ENCODE results near the gene ABHD12.

Gene ABHD12

DNA sequence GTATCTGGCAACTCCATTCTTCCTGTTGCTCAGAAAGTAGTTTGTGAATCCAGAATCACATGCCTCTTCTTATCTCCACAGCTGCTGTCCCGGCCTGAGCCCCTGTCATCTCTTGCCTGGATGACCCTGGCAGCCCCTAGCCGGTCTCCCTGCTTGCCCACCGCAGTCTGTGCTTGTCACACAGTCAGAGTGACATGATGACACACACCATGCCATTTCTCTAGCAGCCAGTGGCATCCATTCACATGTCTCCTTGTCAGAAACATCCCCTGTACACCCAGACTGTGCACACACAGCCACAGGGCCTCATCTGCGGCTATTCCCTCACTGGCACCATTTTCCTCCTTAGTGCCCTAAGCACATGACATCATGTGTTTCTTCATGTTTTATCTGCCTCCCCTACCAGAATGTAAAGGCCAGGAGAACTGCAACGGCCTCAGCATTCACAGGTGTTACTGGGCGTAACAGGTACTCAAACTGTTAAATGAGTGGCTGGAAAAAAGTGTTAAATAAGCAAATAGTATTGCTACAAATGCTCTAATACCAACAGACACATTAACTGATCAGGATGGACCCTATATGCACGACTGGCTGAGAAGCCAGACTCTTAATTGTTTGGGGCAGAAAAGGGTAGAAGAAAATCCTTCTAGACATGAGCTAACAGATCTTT lies 9.6 kb downstream of the ABHD12 start:
- DNase-seq: no peak

DNA sequence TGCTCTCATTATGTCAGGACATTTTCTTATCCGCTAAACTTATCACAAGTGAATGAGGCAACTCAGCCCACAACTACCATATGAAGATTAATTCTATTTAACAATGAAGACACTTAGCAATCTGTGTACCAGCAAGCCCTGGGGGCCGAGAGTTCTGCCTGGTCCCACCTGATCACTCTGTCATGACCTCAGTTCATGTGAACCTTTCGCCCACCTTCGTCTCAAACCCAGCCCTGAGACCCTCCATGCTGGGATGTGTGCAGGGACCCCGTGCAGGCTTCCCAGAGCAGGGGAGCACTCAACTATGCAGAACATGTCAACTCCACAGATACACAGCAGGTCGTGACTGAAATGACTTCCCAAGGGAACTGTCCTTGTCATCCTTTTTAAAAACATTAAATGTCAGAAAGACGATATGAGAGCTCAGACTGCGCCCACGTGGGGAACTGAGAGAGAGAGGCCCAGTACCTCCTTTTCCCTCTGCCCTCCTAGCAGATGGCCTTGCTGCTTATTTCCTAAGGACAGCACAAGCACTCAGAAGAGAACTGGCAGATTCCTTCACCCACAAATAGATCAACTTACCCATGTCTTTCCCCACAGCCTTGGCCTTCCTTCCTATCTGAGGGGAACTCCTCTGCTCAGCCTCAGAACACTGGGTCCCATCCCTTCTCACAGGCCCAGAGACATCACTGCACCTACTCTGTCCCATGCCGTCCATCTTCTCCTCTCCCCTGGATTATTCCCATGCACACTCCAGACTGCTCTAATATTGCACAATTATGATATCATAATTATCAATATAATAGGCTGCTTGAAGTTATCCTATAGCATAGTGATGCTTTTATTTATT lies 11.5 kb downstream of the ABHD12 start:
- DNase-seq: no peak

DNA sequence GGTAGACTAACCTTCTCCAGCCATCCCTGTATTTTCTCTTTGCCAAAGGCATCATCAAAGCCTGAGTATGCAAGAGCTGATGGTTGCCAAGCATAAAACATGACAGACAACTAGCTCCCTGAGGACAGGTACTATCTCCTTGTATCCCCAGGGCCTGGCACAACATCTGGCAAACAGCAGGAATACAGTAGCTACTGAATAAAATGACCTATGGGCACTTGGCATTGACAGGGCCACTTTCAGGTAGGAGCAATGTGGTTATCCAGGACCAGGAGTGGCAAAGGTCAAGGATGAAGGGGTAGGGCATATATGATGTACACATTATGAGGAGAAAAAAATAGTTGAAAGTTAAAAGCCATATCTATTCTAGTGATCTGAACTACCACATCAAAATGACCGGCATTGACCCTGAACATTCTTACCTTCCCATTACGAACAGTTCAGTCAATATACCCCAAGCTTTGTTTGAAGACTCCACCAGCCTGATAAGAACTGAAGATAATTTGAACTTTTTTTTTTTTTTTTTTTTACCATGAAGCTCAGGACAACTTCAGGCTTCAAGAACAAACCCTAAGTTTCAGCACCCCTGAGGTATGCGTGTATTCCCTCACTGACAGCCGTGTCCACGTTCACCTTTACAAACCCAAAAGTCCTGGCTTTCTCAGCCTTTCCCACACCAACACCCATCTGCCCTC lies 12.3 kb downstream of the ABHD12 start:
- DNase-seq: no peak

DNA sequence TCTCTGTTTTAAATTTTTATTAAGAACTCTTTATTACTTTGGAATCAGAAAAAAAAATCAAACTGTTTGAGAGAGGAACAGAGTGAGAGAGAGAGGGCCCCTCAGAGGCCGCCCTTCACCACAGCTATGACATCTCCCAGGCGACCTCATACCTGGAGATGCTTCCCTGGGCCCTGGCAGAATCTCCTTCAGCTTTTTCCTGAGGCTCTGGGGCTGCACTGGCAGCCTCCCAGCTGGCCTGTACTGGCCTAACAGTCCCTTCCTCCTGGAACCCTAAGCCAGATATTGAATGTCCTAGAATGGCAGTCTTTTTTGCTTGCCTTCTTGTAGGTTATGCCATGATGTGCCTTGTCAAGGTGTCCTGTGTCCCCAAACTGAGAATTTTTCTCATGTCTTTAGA lies 13.7 kb downstream of the ABHD12 start:
- no peak for DNase-seq

DNA sequence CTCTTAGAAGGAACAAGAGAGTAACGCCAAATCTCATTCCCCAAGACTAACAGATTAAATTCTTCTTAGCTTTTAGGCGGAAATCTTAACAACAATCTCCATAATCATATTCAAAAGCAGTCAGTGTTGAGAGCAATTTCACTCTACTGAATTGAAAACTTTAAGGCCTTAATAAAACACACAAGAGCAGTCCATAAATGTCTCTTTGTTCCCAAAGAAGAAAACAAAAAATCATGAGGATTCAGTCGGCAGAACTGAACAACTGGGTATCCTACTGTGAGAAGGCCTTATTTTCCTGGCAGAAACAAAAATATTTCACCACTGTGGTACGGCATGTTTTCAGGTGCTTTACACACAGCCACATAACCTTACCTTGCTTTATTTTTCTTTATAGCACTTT lies 14.4 kb downstream of the ABHD12 start:
- DNase-seq: no peak

DNA sequence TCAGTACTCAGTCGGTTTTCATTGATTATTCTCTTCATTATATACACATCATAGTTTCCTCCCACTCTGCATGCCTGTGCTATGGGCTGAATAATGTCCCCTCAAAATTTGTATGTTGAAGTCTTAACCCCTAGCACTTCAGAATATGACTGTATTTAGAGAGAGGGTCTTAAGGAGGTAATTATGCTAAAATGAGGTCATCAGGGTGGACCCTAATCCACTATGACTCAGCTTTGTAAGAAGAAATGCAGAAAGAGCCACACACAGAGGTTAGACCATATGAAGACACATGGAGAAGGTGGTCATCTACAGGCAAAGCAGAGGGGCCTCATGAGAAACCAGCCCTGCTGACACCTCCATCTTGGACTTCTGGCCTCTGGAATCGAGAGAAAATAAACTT lies 15.8 kb downstream of the ABHD12 start:
- no peak for DNase-seq

DNA sequence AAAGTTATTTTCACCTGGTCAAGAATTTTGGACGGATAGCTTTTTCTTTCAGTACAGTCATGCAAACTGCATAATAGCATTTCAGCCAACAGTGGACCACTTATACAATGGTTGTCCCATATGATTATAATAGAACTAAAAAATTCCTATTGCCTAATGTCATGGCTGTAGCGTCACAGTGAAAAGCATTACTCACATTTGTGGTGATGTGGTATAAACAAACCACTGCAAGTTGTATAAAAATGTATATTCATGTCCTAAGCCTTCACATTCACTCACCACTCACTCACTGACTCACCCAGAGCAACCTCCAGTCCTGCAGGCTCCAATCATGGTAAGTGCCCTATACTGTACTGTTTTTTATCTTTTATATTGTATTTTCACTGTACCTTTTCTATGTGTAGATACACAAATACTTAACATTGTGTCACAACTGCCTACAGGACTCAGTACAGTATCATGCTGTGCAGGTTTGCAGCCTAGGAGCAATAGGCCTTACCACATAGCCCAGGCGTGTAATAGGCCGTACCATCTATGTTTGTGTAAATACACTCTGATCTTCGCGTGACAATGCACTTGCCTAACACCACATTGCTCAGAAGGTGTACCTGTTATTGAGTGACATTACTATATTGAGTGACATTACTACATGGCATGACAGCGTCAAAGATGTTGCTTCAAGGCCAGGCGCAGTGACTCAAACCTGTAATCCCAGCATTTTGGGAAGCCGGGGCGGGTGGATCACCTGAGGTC lies 17.9 kb downstream of the ABHD12 start:
- no peak for DNase-seq

DNA sequence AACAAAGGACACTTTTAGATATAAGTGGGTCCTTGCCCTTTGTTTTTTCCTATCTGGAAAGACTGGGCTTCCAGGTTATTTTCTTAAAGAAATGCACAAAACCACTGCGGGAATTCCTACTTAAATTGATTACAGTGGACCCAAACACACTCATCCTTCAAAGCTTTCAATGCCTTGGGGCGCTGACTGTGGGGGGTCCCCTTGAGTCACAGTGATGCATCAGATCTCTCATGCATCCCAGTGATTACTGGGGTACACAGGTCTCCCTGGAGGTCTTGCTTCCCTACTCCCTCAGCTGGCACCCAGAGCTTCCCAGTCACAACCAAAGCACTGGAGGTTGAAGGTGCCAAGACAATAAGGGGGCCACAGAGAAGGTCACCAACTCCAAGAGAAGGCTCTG lies 20.7 kb downstream of the ABHD12 start:
- DNase-seq: no peak

DNA sequence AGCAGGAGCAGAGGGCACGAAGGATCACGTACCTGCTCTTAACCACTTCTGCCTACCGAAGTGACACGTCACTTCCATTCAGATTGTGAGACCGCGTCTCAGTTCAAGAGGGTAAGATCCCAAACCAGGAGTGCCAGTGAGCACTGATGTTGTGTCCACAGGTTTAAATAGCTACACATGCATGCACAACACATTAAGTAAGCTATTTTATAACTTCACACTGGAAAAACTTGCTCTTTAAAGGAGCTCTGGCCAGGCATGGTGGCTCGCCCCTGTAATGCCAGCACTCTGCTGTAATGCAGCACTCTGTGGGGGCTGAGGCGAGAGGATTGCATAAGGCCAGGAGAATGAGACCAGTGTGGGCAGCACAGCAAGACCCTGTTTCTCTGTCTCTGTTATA lies 21.1 kb downstream of the ABHD12 start:
- no peak for DNase-seq

DNA sequence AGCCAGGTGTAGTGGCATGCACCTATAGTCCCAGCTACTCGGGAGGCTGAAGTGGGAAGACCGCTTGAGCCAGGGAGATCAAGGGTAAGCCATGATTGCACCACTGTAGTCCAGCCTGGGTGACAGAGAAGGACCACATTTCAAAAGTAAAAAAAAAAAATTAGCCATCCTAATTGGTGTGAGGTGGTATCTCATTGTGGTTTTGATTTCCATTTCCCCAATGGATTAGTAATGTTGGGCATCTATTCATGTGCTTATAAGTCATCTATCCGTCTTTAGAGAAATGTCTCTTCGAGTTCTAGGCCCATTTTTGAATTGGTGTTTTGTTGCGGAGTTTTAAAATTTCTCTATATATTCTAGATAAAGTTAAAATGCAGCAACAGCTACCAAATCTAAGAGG lies 21.7 kb downstream of the ABHD12 start:
- no peak for DNase-seq

DNA sequence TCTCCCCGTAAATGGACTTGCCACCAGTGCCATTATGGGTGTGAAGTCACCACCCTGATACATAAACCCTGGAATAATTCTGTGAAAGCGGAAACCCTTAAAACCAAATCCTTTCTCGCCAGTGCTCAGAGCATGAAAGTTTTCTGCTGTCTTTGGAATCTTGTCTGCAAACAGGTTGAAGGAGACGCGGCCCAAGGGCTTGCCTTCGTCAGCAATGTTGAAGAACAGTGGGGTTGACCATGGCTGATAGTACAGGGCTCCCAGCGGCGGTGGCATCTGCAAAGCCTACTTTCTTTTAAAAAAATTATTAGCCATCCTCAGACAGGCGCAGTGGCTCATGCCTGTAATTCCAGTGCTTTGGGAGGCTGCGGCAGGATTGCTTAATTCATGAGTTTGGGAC lies 22.1 kb downstream of the ABHD12 start:
- DNase-seq: no peak

DNA sequence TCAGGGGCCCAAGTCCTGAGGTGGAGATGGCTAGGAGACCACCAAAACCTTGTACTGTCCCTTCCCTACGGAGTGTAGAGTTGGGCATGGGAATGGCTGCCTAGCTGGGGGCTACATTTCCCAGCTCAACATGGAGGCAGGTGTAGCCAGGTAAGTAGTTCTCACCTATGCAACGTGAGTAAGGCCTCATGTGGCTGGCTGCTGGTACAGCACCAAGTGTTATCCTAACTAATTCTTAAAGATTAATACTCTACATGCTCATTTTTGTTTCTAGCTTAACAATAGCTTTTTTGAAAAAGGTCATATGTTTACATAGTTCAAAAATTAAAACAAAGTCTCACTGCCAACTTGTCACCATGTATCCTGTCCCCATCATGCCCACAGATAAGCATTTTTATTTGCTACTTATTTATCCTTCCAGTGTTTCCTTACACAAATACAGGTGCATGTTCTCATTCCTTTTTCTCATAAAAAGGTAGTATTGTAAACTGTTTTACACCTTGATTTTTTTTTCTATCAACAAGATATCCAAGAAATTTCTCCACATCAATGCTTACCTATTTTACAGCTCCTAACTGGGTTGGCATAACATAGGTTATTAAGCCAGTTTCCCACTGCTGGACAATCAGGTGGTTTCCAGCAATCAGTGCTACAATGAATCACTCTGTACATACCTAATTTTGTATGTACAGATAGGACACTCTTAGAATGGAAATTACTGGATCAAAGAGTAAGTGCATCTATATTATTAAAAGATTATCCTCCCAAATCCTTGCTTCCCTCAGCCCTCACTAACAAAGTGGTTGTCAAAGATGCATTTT lies 25.5 kb downstream of the ABHD12 start:
- DNase-seq: no peak

DNA sequence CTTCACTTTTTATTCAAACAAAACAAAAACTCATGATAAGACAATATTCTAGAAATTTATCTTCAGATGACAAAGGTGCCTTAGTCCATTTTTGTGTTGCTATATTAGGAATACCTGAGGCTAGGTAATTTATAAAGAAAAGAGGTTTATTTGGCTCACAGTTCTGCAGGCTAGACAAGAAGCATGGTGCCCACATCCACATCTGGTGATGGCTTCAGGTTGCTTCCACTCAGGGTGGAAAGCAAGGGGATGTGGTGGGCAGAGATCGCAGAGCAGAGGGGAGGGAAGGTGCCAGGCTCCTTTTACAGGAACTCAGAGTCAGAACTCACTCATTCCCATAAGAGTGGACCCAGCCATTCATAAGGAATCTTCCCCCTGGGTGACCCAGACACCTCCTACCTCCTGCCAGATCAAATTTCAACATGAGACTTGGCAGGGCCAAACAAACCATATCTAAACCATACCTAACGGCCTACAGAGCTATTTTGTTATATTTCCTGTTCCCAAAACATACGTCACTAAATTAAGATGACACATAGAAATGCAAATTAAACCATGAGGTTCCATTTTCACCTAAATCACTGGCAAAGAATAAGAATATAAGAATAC lies 26.4 kb downstream of the ABHD12 start:
- DNase-seq: no peak

DNA sequence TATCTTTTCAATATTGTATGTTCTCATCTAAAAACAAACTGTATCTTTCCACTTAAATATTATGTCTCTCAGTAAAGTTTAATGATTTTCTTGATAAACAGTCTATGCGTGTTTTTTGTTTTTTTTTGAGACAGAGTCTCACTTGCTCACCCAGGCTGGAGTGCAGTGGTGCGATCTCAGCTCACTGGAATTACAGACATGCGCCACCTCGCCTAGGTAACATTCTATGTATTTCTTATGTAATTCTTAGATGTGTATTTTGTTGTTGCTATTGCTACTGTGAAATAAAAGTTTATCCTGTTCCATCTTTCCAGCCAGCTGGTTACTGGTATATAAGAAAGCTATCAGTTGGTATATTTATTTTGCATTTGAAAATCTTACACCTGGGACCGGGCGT lies 29.4 kb downstream of the ABHD12 start:
- no peak for DNase-seq

DNA sequence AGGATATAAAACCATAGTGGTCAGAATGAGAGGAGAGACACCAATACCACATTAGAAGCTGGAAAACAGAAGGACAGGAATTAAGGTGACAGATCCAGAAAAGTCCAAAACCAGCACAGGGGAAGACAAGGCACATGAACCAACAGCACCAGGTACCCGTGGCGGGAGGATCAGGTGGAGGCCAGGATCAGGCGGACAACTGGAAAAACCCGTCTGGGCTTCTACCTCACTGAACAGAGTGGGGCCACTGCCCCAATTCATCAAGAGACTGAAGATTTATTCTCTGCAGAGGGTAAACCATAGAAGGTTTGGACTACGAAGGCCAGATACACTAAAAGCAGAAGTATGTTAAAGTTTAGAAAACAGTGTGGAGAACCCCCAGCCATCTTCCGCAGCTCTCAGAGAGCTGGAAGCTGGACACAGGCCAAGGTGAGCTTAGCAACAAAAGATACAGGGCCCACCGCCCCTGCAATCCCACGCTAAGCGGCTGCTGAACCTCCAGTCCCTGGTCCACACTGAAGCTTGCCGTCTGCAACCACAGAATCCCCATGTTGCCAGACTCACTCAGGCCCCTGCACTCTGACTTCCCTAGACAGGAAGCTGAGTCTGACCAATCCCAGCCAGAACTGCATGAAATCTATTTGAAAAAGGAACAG lies 29.9 kb downstream of the ABHD12 start:
- DNase-seq: no peak

DNA sequence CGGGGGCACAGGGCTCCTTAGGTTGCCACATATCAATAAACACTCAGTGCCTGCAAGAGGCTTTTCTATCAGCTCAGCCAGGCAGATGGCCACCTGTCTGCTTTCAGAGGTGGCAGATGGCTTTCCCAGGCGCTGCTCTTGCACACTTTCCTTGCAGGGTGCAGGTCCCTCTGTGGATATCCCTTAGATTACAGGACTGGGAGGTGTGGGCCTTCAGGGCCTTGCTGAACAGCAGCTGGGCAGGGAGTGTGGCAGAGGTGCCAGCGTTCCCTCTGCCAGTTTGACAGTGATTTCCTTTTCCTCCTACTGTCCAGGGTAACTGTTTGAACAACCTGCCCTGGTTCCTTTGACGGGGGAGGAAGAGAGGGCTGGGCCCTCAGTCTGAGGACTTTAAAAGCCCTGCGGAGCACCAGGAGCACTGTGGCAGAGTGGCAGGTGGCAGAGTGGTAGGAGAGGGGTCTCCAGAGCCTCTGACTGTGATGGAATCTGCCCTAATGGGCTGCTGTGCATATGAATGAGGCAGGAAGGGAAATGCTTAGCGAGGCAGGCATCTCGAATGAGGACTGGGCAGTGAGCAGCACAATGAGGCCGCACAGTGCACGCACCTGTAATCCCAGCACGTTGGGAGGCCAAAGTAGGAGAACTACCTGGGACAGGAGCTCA lies 34.2 kb downstream of the ABHD12 start:
- DNase-seq: no peak

DNA sequence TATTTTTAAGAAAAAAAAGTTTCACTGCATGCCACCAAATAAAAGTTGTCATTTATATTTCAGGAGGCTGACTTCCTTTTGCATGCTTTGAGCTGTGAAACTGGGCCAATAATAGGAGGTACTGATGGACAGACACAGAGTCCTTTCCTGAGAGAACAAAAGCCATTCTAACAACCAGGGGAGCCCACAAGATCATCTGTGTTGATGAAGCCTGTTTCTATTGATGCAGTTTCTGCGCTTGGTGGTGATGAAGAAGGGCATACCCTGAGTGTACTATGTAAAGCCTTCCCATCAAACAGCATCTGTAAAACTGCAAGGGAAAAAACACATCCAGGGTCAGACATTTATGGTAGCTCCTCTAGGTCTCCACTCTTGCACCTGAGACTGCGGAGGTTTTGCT lies 34.8 kb downstream of the ABHD12 start:
- DNase-seq: no peak

DNA sequence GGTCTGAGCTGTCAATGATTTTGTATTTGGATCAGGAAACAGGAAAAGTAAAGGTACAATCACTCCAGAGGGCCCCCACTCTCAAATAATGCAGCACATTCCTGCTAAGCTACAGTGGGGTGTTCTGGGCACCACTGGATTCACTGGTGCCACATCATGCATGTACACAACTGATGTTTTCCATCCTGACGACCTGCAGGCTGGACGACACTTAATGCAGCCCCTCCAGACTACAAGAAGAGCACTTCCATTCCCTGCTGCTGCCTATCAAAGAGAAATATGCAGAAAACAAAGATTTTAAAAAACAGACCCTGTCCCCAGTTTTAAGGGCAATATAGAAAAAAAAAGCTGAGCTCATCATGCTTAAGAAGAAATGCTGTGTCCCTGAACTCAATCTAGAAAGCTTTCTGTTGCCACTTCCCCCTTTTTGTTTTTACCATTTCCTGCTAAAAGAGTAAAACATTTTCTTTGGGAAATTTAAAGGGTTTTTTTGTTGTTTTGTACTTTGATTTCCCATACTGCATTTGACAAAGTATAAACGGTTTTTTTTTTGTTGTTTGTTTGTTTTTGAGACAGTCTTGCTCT lies 35.5 kb downstream of the ABHD12 start:
- DNase-seq: no peak

DNA sequence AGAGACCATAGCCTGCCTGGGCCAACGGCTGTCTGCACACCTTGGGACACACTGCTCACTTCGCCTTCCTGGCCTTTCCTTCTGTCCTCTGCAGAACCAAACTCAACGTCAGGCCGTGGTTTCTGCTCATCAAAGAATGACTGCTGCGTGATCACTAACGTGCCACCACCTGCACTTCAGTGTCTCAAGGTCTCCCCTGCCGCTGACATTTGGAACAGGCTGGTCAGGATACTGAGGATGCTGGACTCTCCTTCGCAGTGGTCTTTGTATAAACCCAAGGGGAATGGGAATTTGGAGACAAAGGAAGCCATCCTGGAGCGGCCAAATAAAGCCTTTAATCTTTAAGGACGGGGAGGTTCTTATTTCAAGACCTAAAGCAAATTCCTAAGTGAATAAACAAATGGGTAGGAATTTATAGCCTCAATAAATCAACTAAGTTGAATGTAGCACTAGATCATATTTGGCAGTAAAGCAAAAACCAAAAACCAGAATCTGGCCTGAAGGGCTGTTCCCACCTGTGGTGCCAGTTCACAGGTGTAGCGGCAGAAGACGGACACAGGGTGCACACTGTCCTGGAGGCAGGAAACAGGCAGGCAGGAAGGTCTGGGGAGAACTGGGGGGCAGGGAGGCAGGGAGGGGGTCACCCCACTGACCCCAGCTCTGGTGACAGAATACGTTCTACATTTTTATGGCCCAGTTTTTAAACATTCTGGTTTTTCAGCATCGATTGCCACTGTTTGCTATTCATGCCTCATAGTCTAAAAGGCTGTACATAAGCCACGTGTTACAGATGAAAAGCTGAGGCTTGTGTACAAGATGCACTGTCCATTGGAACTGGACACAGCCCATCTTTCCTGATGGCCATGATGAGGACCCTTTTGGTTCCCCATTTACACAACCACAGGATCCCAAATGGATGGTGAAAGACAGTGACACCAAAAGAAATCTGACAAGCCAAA lies 36.6 kb downstream of the ABHD12 start:
- no peak for DNase-seq
